Glutamatergic neuron (in vitro differentiated cells): ENCODE results near the gene CLCNKA. TPM values are rescaled to one million over a fixed set of nuclear protein-coding genes. Genes with fewer than 3 reads are reported as not detected.
A peak's percentile ranks its signal among the peaks of the same experiment; 100 is the strongest.
"Not testable (repeated sequence)": the region's sequence is repeated elsewhere in the genome, so short reads cannot be mapped to it uniquely, and the experiment has no call there.

Experiments
- DNase-seq: peaks from one replicate; pipeline ENCODE4 v3.0.0; 2022
- H3K27ac Mint-ChIP-seq: one replicate; pipeline ENCODE4 v1.8.0; 2020; ENCODE audit warnings: mild to moderate bottlenecking, mixed read lengths, inconsistent platforms; ENCODE audit not compliant: unreplicated experiment
- H3K27me3 Mint-ChIP-seq: one replicate; pipeline ENCODE4 v1.8.0; 2020; ENCODE audit warnings: mild to moderate bottlenecking, moderate library complexity, mixed read lengths, inconsistent platforms; ENCODE audit not compliant: unreplicated experiment
- H3K36me3 Mint-ChIP-seq: one replicate; pipeline ENCODE4 v1.8.0; 2020; ENCODE audit warnings: mild to moderate bottlenecking, mixed read lengths, inconsistent platforms; ENCODE audit not compliant: unreplicated experiment
- H3K4me1 Mint-ChIP-seq: one replicate; pipeline ENCODE4 v1.8.0; 2020; ENCODE audit warnings: mild to moderate bottlenecking, low read depth, mixed read lengths, inconsistent platforms; ENCODE audit not compliant: unreplicated experiment
- H3K4me3 Mint-ChIP-seq: one replicate; pipeline ENCODE4 v1.8.0; 2020; ENCODE audit warnings: mild to moderate bottlenecking, mixed read lengths, inconsistent platforms; ENCODE audit not compliant: unreplicated experiment
- H3K9me3 Mint-ChIP-seq: one replicate; pipeline ENCODE4 v1.8.0; 2020; ENCODE audit warnings: mild to moderate bottlenecking, moderate library complexity, mixed read lengths, inconsistent platforms; ENCODE audit not compliant: unreplicated experiment
- CTCF ChIP-seq: fragments of 200-600 bp; sonication (generic); IDR thresholded peaks from one replicate; pipeline ENCODE4 v1.5.0; 2021; ENCODE audit not compliant: partially characterized antibody, unreplicated experiment
- total RNA-seq: library from RNA; stranded (reverse); fragmentation: NEBNext Ultra II Directional; extraction: Animal tissue kit (Norgen Biotek cat#: 25700); gene quantifications from one replicate; pipeline ENCODE4 v1.2.1, GENCODE V29; 2021; ENCODE audit not compliant: unreplicated experiment

The CLCNKA gene
- total RNA-seq, 1 donor from 2014 or later = 0.34 TPM

GRCh38 chr1:16028237-16029002, 6.6 kb downstream of the CLCNKA start:
- Mint-ChIP-seq H3K4me1 (peaks cover 7% of the 10 kb centered on the region), H3K27me3 (no peaks in the 10 kb centered on the region), H3K9me3 (peaks cover 3% of the 10 kb centered on the region), H3K36me3 (no peaks in the 10 kb centered on the region), H3K27ac (no peak overlapping the region), H3K4me3 (no peak overlapping the region)
- DNase-seq = no peak
- peak; percentile 12 for TF ChIP-seq CTCF

GRCh38 chr1:16029003-16029268, 7.1 kb downstream of the CLCNKA start:
- not testable (repeated sequence) for H3K4me3 Mint-ChIP-seq, DNase-seq, H3K27ac Mint-ChIP-seq, H3K9me3 Mint-ChIP-seq, H3K27me3 Mint-ChIP-seq, H3K36me3 Mint-ChIP-seq, H3K4me1 Mint-ChIP-seq

- no peaks in the 10 kb centered on the region for H3K36me3 Mint-ChIP-seq
- TF ChIP-seq CTCF = no peak
- no peaks in the 10 kb centered on the region for H3K27me3 Mint-ChIP-seq
- H3K4me1 Mint-ChIP-seq = peaks cover 3% of the 10 kb centered on the region
- no peak overlapping the region for H3K27ac Mint-ChIP-seq
- no peak for DNase-seq
- H3K4me3 Mint-ChIP-seq = no peak overlapping the region
- H3K9me3 Mint-ChIP-seq = peaks cover 3% of the 10 kb centered on the region
Measured at GRCh38 chr1:16029288-16029687, 7.5 kb downstream of the CLCNKA start.

GRCh38 chr1:16031551-16031950, 9.7 kb downstream of the CLCNKA start:
- TF ChIP-seq CTCF = no peak
- DNase-seq = no peak
- H3K9me3 Mint-ChIP-seq = no peaks in the 10 kb centered on the region

GRCh38 chr1:16032388-16033102, 10.7 kb downstream of the CLCNKA start:
- Mint-ChIP-seq H3K36me3 (no peaks in the 10 kb centered on the region), H3K27me3 (peaks cover 2% of the 10 kb centered on the region), H3K27ac (no peak overlapping the region), H3K9me3 (no peaks in the 10 kb centered on the region), H3K4me3 (no peak overlapping the region), H3K4me1 (peaks cover 3% of the 10 kb centered on the region)
- peak; percentile 91 for TF ChIP-seq CTCF
- peak; percentile 95 for DNase-seq

More at GRCh38 chr1:16031551-16031950, 9.7 kb downstream of the CLCNKA start:
- no peaks in the 10 kb centered on the region for H3K36me3 Mint-ChIP-seq
- H3K4me3 Mint-ChIP-seq = no peak overlapping the region
- peaks cover 3% of the 10 kb centered on the region for H3K4me1 Mint-ChIP-seq
- H3K27ac Mint-ChIP-seq = no peak overlapping the region
- H3K27me3 Mint-ChIP-seq = no peaks in the 10 kb centered on the region

- H3K9me3 Mint-ChIP-seq, H3K27ac Mint-ChIP-seq, DNase-seq: not testable (repeated sequence)
Measured at GRCh38 chr1:16033103-16033632, 11.3 kb downstream of the CLCNKA start.

GRCh38 chr1:16036461-16036860, 14.6 kb downstream of the CLCNKA start:
- H3K27me3 Mint-ChIP-seq, DNase-seq, H3K36me3 Mint-ChIP-seq, H3K4me3 Mint-ChIP-seq, H3K9me3 Mint-ChIP-seq, H3K27ac Mint-ChIP-seq: not testable (repeated sequence)
- H3K4me1 Mint-ChIP-seq = peaks cover 13% of the 10 kb centered on the region

More at GRCh38 chr1:16033103-16033632, 11.3 kb downstream of the CLCNKA start:
- H3K4me3 Mint-ChIP-seq, H3K4me1 Mint-ChIP-seq, H3K27me3 Mint-ChIP-seq, H3K36me3 Mint-ChIP-seq: not testable (repeated sequence)
